NT2/D1 (cell line): ENCODE measurements around the gene IL31RA.

ENCODE experiments used
- DNase-seq: peaks from one replicate; pipeline ENCODE4 v3.0.0-alpha.2; 2011; ENCODE audit warnings: low read depth, low spot score
- H3K27me3 ChIP-seq: 2 replicates; pipeline ENCODE4 v1.6.0; 2011; ENCODE audit warnings: mild to moderate bottlenecking; ENCODE audit not compliant: insufficient read length, insufficient read depth
- H3K36me3 ChIP-seq: 2 replicates; pipeline ENCODE4 v1.6.1; 2011; ENCODE audit warnings: mild to moderate bottlenecking, low read length, mixed read lengths; ENCODE audit not compliant: insufficient read depth, insufficient read length
- H3K4me1 ChIP-seq: 2 replicates; pipeline ENCODE4 v1.5.1; 2011; ENCODE audit not compliant: insufficient read depth, insufficient read length
- H3K4me3 ChIP-seq: 2 replicates; pipeline ENCODE4 v1.5.1; 2011; ENCODE audit warnings: low read depth; ENCODE audit not compliant: insufficient read length
- H3K9ac ChIP-seq: 2 replicates; pipeline ENCODE4 v1.6.0; 2011; ENCODE audit warnings: low read depth; ENCODE audit not compliant: insufficient read length
- H3K9me3 ChIP-seq: 2 replicates; pipeline ENCODE4 v1.5.1; 2011; ENCODE audit warnings: mild to moderate bottlenecking, low read length; ENCODE audit not compliant: insufficient read depth
- SUZ12 ChIP-seq: IDR thresholded peaks from 2 replicates; pipeline ENCODE4 v1.6.1; 2011; ENCODE audit not compliant: insufficient read length, insufficient read depth; ENCODE audit errors: extremely low read depth
- YY1 ChIP-seq: IDR thresholded peaks from 2 replicates; pipeline ENCODE4 v1.6.1; 2011; ENCODE audit not compliant: insufficient read length, insufficient read depth
- ZNF274 ChIP-seq: IDR thresholded peaks from 2 replicates; pipeline ENCODE4 v1.6.1; 2011; ENCODE audit warnings: mild to moderate bottlenecking, low read depth, low read length

IL31RA gene

GRCh38 chr5:55860288-55860687 lies 9.1 kb downstream of the IL31RA start:
- Histone ChIP-seq H3K9me3 (no peaks in the 10 kb centered on the region), H3K36me3 (no peaks in the 10 kb centered on the region), H3K9ac (no peak overlapping the region), H3K4me1 (no peaks in the 10 kb centered on the region), H3K27me3 (no peaks in the 10 kb centered on the region), H3K4me3 (no peak overlapping the region)
- no peak for TF ChIP-seq YY1
- no peak for TF ChIP-seq SUZ12
- no peak for TF ChIP-seq ZNF274
- no peak for DNase-seq

DNA sequence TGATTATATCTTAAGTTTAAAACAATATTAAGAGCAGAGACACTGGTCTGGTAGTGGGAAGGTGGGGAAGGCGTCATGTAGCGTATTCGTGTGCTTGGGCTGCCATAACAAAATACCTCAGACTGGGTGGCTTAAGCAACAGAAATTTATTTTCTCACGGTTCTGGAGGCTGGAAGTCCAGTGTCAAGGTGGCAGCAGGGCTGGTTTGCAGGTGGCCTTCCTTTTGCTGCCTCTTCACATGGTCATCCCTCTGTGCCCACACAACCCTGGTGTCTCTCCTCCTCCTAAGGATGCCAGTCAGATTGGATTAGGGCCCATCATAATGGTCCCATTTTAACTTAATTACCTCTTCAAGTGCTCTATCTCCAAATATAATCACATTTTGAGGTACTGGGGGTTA lies 9.6 kb downstream of the IL31RA start:
- Histone ChIP-seq H3K9ac (no peak overlapping the region), H3K9me3 (no peaks in the 10 kb centered on the region), H3K4me1 (no peaks in the 10 kb centered on the region), H3K4me3 (no peak overlapping the region), H3K27me3 (no peaks in the 10 kb centered on the region), H3K36me3 (no peaks in the 10 kb centered on the region)
- DNase-seq: no peak
- no peak for TF ChIP-seq YY1
- no peak for TF ChIP-seq SUZ12
- no peak for TF ChIP-seq ZNF274

- Histone ChIP-seq H3K4me3 (no peak overlapping the region), H3K4me1 (no peaks in the 10 kb centered on the region), H3K36me3 (no peaks in the 10 kb centered on the region), H3K27me3 (no peaks in the 10 kb centered on the region), H3K9ac (no peak overlapping the region), H3K9me3 (no peaks in the 10 kb centered on the region)
- no peak for DNase-seq
- TF ChIP-seq YY1 (no peak), ZNF274 (no peak), SUZ12 (no peak)
These were observed 13.7 kb downstream of the IL31RA start for GRCh38 chr5:55864606-55865541.

DNA sequence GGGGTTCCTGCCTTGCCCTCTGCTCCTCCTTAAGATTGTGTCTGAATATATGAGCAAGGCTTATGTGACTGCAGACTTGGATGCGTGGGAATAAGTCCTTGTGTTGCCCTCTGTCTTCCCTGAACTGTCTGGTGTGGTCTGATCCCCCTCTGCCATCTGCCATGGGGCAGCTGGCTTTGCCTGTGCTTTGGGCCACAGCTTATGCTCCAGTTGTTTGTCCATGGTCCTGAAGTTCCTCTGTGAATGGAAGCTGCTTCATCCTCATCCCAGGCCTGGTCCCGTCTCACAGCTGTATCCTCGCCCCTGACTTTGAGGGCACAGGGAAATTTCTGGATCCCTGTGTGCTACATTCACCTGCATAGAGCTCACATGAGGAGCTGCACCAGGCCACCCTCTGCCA lies 14.7 kb downstream of the IL31RA start:
- no peak for TF ChIP-seq SUZ12
- TF ChIP-seq YY1: no peak
- TF ChIP-seq ZNF274: no peak
- Histone ChIP-seq H3K27me3 (no peaks in the 10 kb centered on the region), H3K36me3 (no peaks in the 10 kb centered on the region), H3K9ac (no peak overlapping the region), H3K4me1 (no peaks in the 10 kb centered on the region), H3K9me3 (no peaks in the 10 kb centered on the region), H3K4me3 (no peak overlapping the region)
- no peak for DNase-seq

GRCh38 chr5:55866485-55866884 lies 15.3 kb downstream of the IL31RA start:
- no peak for TF ChIP-seq SUZ12
- TF ChIP-seq YY1: no peak
- no peak for TF ChIP-seq ZNF274
- Histone ChIP-seq H3K4me1 (no peaks in the 10 kb centered on the region), H3K4me3 (no peak overlapping the region), H3K27me3 (no peaks in the 10 kb centered on the region), H3K9ac (no peak overlapping the region), H3K9me3 (no peaks in the 10 kb centered on the region), H3K36me3 (no peaks in the 10 kb centered on the region)
- no peak for DNase-seq

GRCh38 chr5:55866934-55867333 lies 15.8 kb downstream of the IL31RA start:
- no peaks in the 10 kb centered on the region for H3K9me3 ChIP-seq
- no peaks in the 10 kb centered on the region for H3K27me3 ChIP-seq
- H3K4me3 ChIP-seq: no peak overlapping the region
- no peak for DNase-seq
- no peak for TF ChIP-seq YY1
- no peak for TF ChIP-seq ZNF274
- TF ChIP-seq SUZ12: no peak
- H3K36me3 ChIP-seq: no peaks in the 10 kb centered on the region
- no peaks in the 10 kb centered on the region for H3K4me1 ChIP-seq
- no peak overlapping the region for H3K9ac ChIP-seq

DNA sequence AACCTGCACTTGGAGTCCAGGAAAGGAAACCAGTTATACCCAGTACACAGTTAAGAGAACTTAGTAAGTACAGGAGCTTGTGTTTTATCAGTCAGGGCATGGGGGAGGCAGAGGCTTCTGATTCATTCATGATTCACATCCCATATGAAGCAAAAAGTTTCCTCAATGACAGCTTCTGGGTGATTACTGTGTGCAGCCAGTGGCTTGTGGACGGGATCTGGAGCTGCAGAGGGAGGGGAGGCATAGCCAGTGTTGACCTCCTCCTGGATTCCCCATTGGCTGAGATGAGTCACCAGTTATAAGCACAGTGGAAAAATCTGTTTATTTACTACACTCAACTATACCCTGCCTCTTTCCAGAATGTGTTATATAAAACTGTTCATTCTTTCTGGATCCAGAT lies 17.7 kb downstream of the IL31RA start:
- Histone ChIP-seq H3K27me3 (no peaks in the 10 kb centered on the region), H3K9ac (no peak overlapping the region), H3K36me3 (no peaks in the 10 kb centered on the region), H3K4me1 (no peaks in the 10 kb centered on the region), H3K9me3 (no peaks in the 10 kb centered on the region), H3K4me3 (no peak overlapping the region)
- TF ChIP-seq SUZ12: no peak
- TF ChIP-seq YY1: no peak
- no peak for TF ChIP-seq ZNF274
- no peak for DNase-seq
